Kidney (tissue), 14 donors: ENCODE data around the gene ACTR6. TPM values are rescaled to one million over a fixed set of nuclear protein-coding genes. Genes with fewer than 3 reads are reported as not detected.

Source experiments
- DNase-seq, 5 donors: peaks; one replicate each; pipeline ENCODE4 v3.0.0-alpha.2; 2013 to 2020
- FAIRE-seq: peaks from 2 replicates; lab custom pipeline; 2012; peaks lifted over from hg19 to GRCh38; lab: Jason Lieb, UNC
- H3K27ac ChIP-seq, 2 donors: one replicate each; pipeline ENCODE4 v1.7.0; 2013; ENCODE audit warnings: low read depth in 2 of 2, low read length in 2 of 2, inconsistent platforms in 1 of 2
- H3K27me3 ChIP-seq: one replicate; pipeline ENCODE4 v1.7.1; 2013; ENCODE audit warnings: low read length, inconsistent platforms; ENCODE audit not compliant: control insufficient read depth, insufficient read depth
- H3K36me3 ChIP-seq, 3 donors: one replicate each; pipeline versions ENCODE4 v1.7.0 to v1.7.1; 2013; ENCODE audit warnings: low read length in 3 of 3, control low read depth in 1 of 3, inconsistent platforms in 1 of 3; ENCODE audit not compliant: insufficient read depth in 3 of 3, control insufficient read depth in 2 of 3
- H3K4me1 ChIP-seq, 3 donors: one replicate each; pipeline versions ENCODE4 v1.7.0 to v1.7.1; 2013; ENCODE audit warnings: low read length in 3 of 3, inconsistent platforms in 1 of 3, low read depth in 1 of 3; ENCODE audit not compliant: control insufficient read depth in 2 of 3, insufficient read depth in 2 of 3
- H3K4me3 ChIP-seq, 3 donors: one replicate each; pipeline versions ENCODE4 v1.7.0 to v1.8.1; 2013; ENCODE audit warnings: low read length in 3 of 3, control low read depth in 1 of 3, inconsistent platforms in 1 of 3
- H3K9ac ChIP-seq, 3 donors: one replicate each; pipeline versions ENCODE4 v1.7.0 to v1.7.1; 2013; ENCODE audit warnings: low read length in 3 of 3, control low read depth in 1 of 3, inconsistent platforms in 1 of 3
- H3K9me3 ChIP-seq, 3 donors: one replicate each; pipeline versions ENCODE4 v1.7.0 to v1.7.1; 2013; ENCODE audit warnings: low read length in 3 of 3, control low read depth in 1 of 3, inconsistent platforms in 1 of 3; ENCODE audit not compliant: control insufficient read depth in 2 of 3, insufficient read depth in 1 of 3
- intact Hi-C: fragments of 100-400 bp; cut with DNase I; formaldehyde crosslinking; loops from one replicate; pipeline ENCODE4 v1.11.1; 2022
- polyA plus RNA-seq: library from polyadenylated mRNA; stranded (reverse); fragments of 350-450 nt; fragmentation: Illumina TruSeq; extraction: RNeasy Lipid Tissue Mini Kit (QIAGEN cat#74804); gene quantifications from one replicate; pipeline ENCODE4 v1.2.3, GENCODE V29; 2014; ENCODE audit warnings: low read depth, low replicate concordance; ENCODE audit not compliant: insufficient read depth
- total RNA-seq: library from RNA; stranded (reverse); fragmentation: NEBNext Ultra II Directional; extraction: Animal tissue kit (Norgen Biotek cat#: 25700); gene quantifications from one replicate; pipeline ENCODE4 v1.2.1, GENCODE V29; 2021
- TF ChIP-seq, protein P1 (sequence below): IDR thresholded peaks from 3 replicates; pipeline ENCODE4 v1.5.1; 2012; ENCODE audit warnings: mild to moderate bottlenecking, moderate library complexity, borderline replicate concordance; ENCODE audit not compliant: insufficient read depth; ENCODE audit errors: extremely low read depth
- donor health status: control.
- donor health status: control.
- donor health status: control.
- donor health status: control.
- donor health status: control.
- donor health status: DM: yes; HTN: yes; CAD: no.
- donor health status: Normal renal cell carcinoma (clear cell type).

The ACTR6 gene
- total and polyA plus RNA-seq, 2 donors from 2014 or later, result 23.1 to 29.2 TPM

DNA sequence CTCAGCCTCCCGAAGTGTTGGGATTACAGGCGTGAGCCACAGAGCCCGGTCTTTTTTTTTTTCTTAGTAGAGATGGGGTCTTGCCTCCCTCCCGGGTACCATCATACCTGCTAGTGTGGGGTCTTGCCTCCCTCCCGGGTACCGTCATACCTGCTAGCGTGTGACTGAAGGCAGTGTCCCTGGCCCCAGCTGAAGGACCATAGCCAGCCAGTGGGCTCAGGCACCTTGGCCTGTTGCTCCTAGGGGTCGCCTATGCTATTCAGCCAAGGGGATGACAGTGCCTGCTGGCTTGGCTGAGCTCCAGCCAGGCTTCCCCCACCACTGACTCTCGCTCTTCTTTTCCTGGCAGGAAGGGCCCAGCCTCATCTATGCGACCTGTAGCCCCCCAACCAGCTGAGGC is 47.5 kb upstream of the ACTR6 start:
- no peak overlapping the region for H3K27ac ChIP-seq
- no peak overlapping the region for H3K4me3 ChIP-seq
- H3K9ac ChIP-seq, result no peak overlapping the region
- no peaks in the 10 kb centered on the region for H3K27me3 ChIP-seq
- no peaks in the 10 kb centered on the region for H3K4me1 ChIP-seq
- intact Hi-C loops, result no loop called here
- TF ChIP-seq, protein P1, sequence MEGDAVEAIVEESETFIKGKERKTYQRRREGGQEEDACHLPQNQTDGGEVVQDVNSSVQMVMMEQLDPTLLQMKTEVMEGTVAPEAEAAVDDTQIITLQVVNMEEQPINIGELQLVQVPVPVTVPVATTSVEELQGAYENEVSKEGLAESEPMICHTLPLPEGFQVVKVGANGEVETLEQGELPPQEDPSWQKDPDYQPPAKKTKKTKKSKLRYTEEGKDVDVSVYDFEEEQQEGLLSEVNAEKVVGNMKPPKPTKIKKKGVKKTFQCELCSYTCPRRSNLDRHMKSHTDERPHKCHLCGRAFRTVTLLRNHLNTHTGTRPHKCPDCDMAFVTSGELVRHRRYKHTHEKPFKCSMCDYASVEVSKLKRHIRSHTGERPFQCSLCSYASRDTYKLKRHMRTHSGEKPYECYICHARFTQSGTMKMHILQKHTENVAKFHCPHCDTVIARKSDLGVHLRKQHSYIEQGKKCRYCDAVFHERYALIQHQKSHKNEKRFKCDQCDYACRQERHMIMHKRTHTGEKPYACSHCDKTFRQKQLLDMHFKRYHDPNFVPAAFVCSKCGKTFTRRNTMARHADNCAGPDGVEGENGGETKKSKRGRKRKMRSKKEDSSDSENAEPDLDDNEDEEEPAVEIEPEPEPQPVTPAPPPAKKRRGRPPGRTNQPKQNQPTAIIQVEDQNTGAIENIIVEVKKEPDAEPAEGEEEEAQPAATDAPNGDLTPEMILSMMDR, result no peak
- FAIRE-seq (no peak), DNase-seq (no peak)
- no peaks in the 10 kb centered on the region for H3K9me3 ChIP-seq
- H3K36me3 ChIP-seq, result no peaks in the 10 kb centered on the region

GRCh38 chr12:100154474-100155247 is 46.0 kb upstream of the ACTR6 start:
- Histone ChIP-seq H3K4me3 (no peak overlapping the region), H3K27me3 (no peaks in the 10 kb centered on the region), H3K36me3 (no peaks in the 10 kb centered on the region), H3K27ac (no peak overlapping the region), H3K4me1 (no peaks in the 10 kb centered on the region), H3K9me3 (no peaks in the 10 kb centered on the region), H3K9ac (no peak overlapping the region)
- intact Hi-C loops, result no loop called here
- FAIRE-seq, result no peak
- TF ChIP-seq, protein P1, result peak; percentile 53
- peak; percentile 37 to 84 (median 49) for DNase-seq

GRCh38 chr12:100156731-100157426 is 43.7 kb upstream of the ACTR6 start:
- no peak overlapping the region for H3K4me3 ChIP-seq
- DNase-seq (no peak), FAIRE-seq (no peak)
- intact Hi-C loops, result no loop called here
- H3K27ac ChIP-seq, result no peak overlapping the region
- H3K9ac ChIP-seq, result no peak overlapping the region
- H3K36me3 ChIP-seq, result no peaks in the 10 kb centered on the region
- H3K27me3 ChIP-seq, result no peaks in the 10 kb centered on the region
- H3K9me3 ChIP-seq, result no peaks in the 10 kb centered on the region
- no peaks in the 10 kb centered on the region for H3K4me1 ChIP-seq
- TF ChIP-seq, protein P1, result no peak
